ENCODE results near the gene AGO1. TPM values are rescaled to one million over a fixed set of nuclear protein-coding genes. Genes with fewer than 3 reads are reported as not detected.
"Not testable (repeated sequence)": the region's sequence is repeated elsewhere in the genome, so short reads cannot be mapped to it uniquely, and the experiment has no call there.

AGO1 gene
- total and polyA plus RNA-seq, 2 of the 13 experiments (the other 11 are each of a cell fraction or from before 2014, with no cell fraction given): 9.2 to 18.6 TPM

GRCh38 chr1:35874115-35874514 is 8.9 kb upstream of the AGO1 start (continued):
- TF ChIP-seq ARID5B (CRISPR knock-in tag; IDR thresholded peaks at IDR 0.05): peak; percentile 62
- not testable (repeated sequence) for TF ChIP-seq SOX6 (IDR thresholded peaks at IDR 0.05)
- peak; percentile 64; the same call in 1 of the 2 replicates for TF ChIP-seq SOX6 (CRISPR knock-in tag; IDR thresholded peaks at IDR 0.05)
- TF ChIP-seq ZMYM4 (CRISPR knock-in tag; IDR thresholded peaks at IDR 0.05): peak; percentile 48; the same call in 1 of the 2 replicates
- TF ChIP-seq ZNF121 (CRISPR knock-in tag; IDR thresholded peaks at IDR 0.05): peak; percentile 96
- peak; percentile 44; the same call in 1 of the 2 replicates for TF ChIP-seq ZNF292 (CRISPR knock-in tag; IDR thresholded peaks at IDR 0.05; ENCODE audit: borderline replicate concordance, low read depth)
- TF ChIP-seq WIZ (CRISPR knock-in tag; IDR thresholded peaks at IDR 0.05): peak; percentile 45; the same call in 1 of the 2 replicates
- peak; percentile 83 for TF ChIP-seq RARA (CRISPR knock-in tag; IDR thresholded peaks at IDR 0.05)
- TF ChIP-seq ZNF460 (CRISPR knock-in tag; IDR thresholded peaks at IDR 0.05; ENCODE audit: borderline replicate concordance): peak; percentile 79; the same call in 1 of the 2 replicates
- TF ChIP-seq ZNF770 (CRISPR knock-in tag; IDR thresholded peaks at IDR 0.05): peak; percentile 84
- peak; percentile 33; the same call in 1 of the 2 replicates for TF ChIP-seq ZGPAT (CRISPR knock-in tag; IDR thresholded peaks at IDR 0.05)
- peak; percentile 86; the same call in 1 of the 2 replicates for TF ChIP-seq MIER2 (CRISPR knock-in tag; IDR thresholded peaks at IDR 0.05)
- peak; percentile 88 for TF ChIP-seq ONECUT2 (CRISPR knock-in tag; IDR thresholded peaks at IDR 0.05)
- TF ChIP-seq HDAC2 (CRISPR knock-in tag; IDR thresholded peaks at IDR 0.05): peak; percentile 28; the same call in 1 of the 2 replicates
- peak; percentile 31; the same call in 1 of the 2 replicates for TF ChIP-seq MED1 (CRISPR knock-in tag; IDR thresholded peaks at IDR 0.05)
- peak; percentile 47; the same call in 1 of the 2 replicates for TF ChIP-seq DPF2 (CRISPR knock-in tag; IDR thresholded peaks at IDR 0.05; ENCODE audit: borderline replicate concordance, low read depth)
- TF ChIP-seq FOXO1 (CRISPR knock-in tag; IDR thresholded peaks at IDR 0.05): peak; percentile 29; the same call in 1 of the 2 replicates
- peak; percentile 75; the same call in 1 of the 2 replicates for TF ChIP-seq ZMYM3 (CRISPR knock-in tag; IDR thresholded peaks at IDR 0.05)
- 0 out of 2 replicates have a peak, but pooled peaks have one; percentile 26 for TF ChIP-seq FOSL2 (CRISPR knock-in tag; IDR thresholded peaks at IDR 0.05)
- TF ChIP-seq SAP130 (CRISPR knock-in tag; IDR thresholded peaks at IDR 0.05; ENCODE audit: low read depth): peak; percentile 52; the same call in 1 of the 2 replicates
- TF ChIP-seq NR2F2 (IDR thresholded peaks at IDR 0.05; ENCODE audit: borderline replicate concordance, low read depth): 0 out of 2 replicates have a peak, but pooled peaks have one; percentile 20
- TF ChIP-seq BCL6 (CRISPR knock-in tag; IDR thresholded peaks at IDR 0.05): 0 out of 2 replicates have a peak, but pooled peaks have one; percentile 15
